HG03039 (cell line): ENCODE measurements around the gene NELFA.

Experiments
- ATAC-seq: cut with Tn5 transposase; IDR thresholded peaks from one replicate; pipeline ENCODE4 v1.9.1; 2021; ENCODE audit warnings: mild to moderate bottlenecking, moderate library complexity; ENCODE audit not compliant: unreplicated experiment

NELFA gene

GRCh38 chr4:1939664-1940509 lies 68.9 kb downstream of the NELFA start:
- no peak for ATAC-seq

DNA sequence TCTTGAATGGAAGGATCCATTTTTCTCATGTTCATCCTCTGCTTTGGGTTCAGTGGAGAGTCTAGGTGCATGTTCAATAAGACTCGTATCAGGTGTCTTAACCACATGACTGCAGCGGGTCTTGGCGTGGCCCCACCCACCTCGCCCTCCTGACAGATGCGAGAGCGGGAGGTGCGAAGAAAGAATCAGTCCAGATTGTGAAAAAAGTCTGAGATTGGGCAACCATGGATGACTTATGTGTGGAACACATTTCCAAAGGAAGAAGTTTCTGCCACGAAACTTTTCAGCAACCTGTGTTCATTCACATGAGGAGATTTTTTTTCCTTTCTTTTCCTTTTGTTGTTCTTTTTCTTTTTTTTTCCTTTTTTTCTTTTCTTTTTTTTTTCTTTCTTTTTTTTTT lies 70.7 kb downstream of the NELFA start:
- no peak for ATAC-seq

GRCh38 chr4:1937550-1937949 lies 71.2 kb downstream of the NELFA start:
- no peak for ATAC-seq

DNA sequence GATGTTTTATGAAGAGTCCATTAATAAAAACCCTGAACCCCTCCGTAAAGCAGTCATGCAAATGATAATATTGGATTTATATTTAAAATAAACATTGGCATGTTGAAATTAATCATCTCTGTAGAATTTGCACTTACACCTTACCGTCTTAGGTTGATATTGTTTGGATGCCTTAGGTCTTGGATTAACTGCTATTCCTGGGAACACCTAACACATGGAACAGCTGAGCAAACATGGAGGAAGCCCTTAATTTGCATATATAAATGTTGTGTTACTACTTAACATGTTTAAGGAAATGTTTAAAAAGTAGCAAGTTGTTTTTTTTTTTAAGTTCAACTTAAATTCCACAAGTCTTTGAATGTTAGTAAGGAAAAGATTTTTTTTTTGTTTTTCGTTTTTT lies 75.1 kb downstream of the NELFA start:
- no peak for ATAC-seq

GRCh38 chr4:1932736-1933135 lies 76.0 kb downstream of the NELFA start:
- no peak for ATAC-seq
